Esophagus muscularis mucosa (tissue), 3 donors: ENCODE data around the gene F10.

Source experiments
- EP300 ChIP-seq: sonication (generic); formaldehyde crosslinking; IDR thresholded peaks from one replicate; pipeline ENCODE4 v1.6.1; 2017; ENCODE audit warnings: antibody characterized with exemption
- POLR2A ChIP-seq: fragments of 450-650 bp; IDR thresholded peaks from one replicate; pipeline ENCODE4 v1.6.1; 2017; ENCODE audit warnings: antibody characterized with exemption, moderate library complexity, mild to moderate bottlenecking, low read depth
- POLR2AphosphoS5 ChIP-seq, 2 donors: sonication (generic); formaldehyde crosslinking; IDR thresholded peaks; one replicate each; pipeline ENCODE4 v1.6.1; 2017; ENCODE audit warnings: antibody characterized with exemption in 2 of 2

DNA sequence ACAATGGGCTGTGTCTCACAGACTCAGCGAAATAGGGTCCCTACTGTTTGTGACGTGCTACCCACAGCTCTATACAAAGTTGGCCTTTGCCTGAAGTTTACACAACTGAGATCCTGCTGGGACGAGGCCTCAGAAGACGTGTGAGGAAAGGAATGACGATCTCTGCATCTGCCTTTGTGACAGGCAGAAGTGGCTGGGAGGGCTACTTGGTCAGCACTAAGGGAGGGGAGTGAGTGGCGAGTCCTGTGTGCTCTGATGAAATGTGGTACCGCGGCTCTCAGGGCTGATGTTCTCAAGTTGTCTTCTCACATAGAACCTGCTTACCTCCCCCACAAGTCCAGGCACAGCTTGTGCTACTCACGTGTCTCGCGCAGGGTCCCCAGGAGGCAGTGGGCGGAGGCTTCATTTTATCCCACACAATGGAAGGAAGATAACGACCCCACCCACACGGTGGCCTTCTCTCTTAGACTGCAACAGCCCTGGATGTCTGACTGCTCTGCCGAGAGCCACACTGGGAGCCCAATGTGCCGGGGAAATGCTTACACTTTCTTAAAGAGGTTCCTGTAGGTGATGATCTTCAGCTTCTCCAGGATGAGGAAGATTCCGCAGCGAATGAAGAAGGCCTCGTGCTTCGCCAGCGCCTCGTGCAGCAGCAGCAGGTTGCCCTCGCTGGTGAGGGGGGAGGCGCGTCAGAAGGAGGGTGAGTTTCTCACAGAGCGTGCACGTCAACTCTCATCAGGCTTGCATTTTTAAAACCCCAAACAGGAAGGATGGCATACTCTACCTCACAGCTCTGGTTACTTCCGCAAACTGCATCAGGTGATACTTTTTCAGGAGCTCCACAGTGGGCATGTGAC is 57.0 kb downstream of the F10 start:
- TF ChIP-seq POLR2AphosphoS5 (IDR thresholded peaks at IDR 0.05) = no peak
- TF ChIP-seq EP300 = no peak
- no peak for TF ChIP-seq POLR2A
